ENCODE data around the gene OCSTAMP. TPM values are rescaled to one million over a fixed set of nuclear protein-coding genes. Genes with fewer than 3 reads are reported as not detected.

Gene OCSTAMP
- polyA plus RNA-seq, 1 donor (not counting 4 experiments of a cell fraction or from before 2014, with no cell fraction given): not detected

GRCh38 chr20:46558511-46558959 is 8.1 kb upstream of the OCSTAMP start:
- TF ChIP-seq EZH2 (IDR thresholded peaks at IDR 0.05; ENCODE audit: low read length) (no peak), CTCF (optimal IDR thresholded peaks at IDR 0.05 in 1 of 3, IDR thresholded peaks at IDR 0.05 in 1 of 3, conservative IDR thresholded peaks at IDR 0.05 in 1 of 3; ENCODE audit: extremely low read depth in 1 of 3, insufficient read depth in 2 of 3, low read length in 3 of 3) (no peak)
- Histone ChIP-seq H3K79me2 (ENCODE audit: control insufficient read depth, insufficient read depth, low read length) (no peaks in the 10 kb centered on the region), H3K4me1 (ENCODE audit: control insufficient read depth, extremely low read depth, insufficient read depth, low read length) (no peaks in the 10 kb centered on the region), H3K9me3 (ENCODE audit: control insufficient read depth, low read depth, low read length) (no peaks in the 10 kb centered on the region), H3K9ac (ENCODE audit: control insufficient read depth, extremely low read depth, insufficient read depth, low read length) (no peak overlapping the region), H3K27ac (ENCODE audit: control insufficient read depth, insufficient read depth, low read length) (no peak overlapping the region), H3K9me1 (ENCODE audit: control insufficient read depth, extremely low read depth, insufficient read depth, low read length) (no peaks in the 10 kb centered on the region), H4K20me1 (ENCODE audit: control insufficient read depth, extremely low read depth, insufficient read depth, low read length) (no peaks in the 10 kb centered on the region), H2AFZ (ENCODE audit: control insufficient read depth, low read length) (no peak overlapping the region), H3K4me2 (ENCODE audit: control insufficient read depth, extremely low read depth, insufficient read depth, low read depth, low read length) (no peak overlapping the region), H3K4me3 (ENCODE audit: control insufficient read depth in 2 of 3, extremely low read depth in 1 of 3, insufficient read depth in 2 of 3, low read depth in 1 of 3, low read length in 3 of 3) (no peak overlapping the region), H3K36me3 (ENCODE audit: control insufficient read depth in 2 of 2, extremely low read depth in 1 of 2, insufficient read depth in 2 of 2, low read length in 2 of 2) (no peaks in the 10 kb centered on the region), H3K27me3 (ENCODE audit: control insufficient read depth, extremely low read depth, insufficient read depth, low read length) (peaks cover 4% of the 10 kb centered on the region)
- no peak for FAIRE-seq
- dilution Hi-C loops (cut with MboI; ENCODE audit: extremely low pct_ligation_motif_present, low sequenced_read_pairs): no loop called here
- DNase-seq (ENCODE audit: low read depth, low spot score): peak; percentile 2

GRCh38 chr20:46557231-46557956 is 6.9 kb upstream of the OCSTAMP start:
- TF ChIP-seq EZH2 (IDR thresholded peaks at IDR 0.05; ENCODE audit: low read length) (no peak), CTCF (optimal IDR thresholded peaks at IDR 0.05 in 1 of 3, IDR thresholded peaks at IDR 0.05 in 1 of 3, conservative IDR thresholded peaks at IDR 0.05 in 1 of 3; ENCODE audit: extremely low read depth in 1 of 3, insufficient read depth in 2 of 3, low read length in 3 of 3) (no peak)
- H3K79me2 ChIP-seq (ENCODE audit: control insufficient read depth, insufficient read depth, low read length): no peaks in the 10 kb centered on the region
- no peak for FAIRE-seq

More at GRCh38 chr20:46557231-46557956, 6.9 kb upstream of the OCSTAMP start:
- H3K4me1 ChIP-seq (ENCODE audit: control insufficient read depth, extremely low read depth, insufficient read depth, low read length): no peaks in the 10 kb centered on the region
- no peaks in the 10 kb centered on the region for H3K9me1 ChIP-seq (ENCODE audit: control insufficient read depth, extremely low read depth, insufficient read depth, low read length)
- H3K4me3 ChIP-seq (ENCODE audit: control insufficient read depth in 2 of 3, extremely low read depth in 1 of 3, insufficient read depth in 2 of 3, low read depth in 1 of 3, low read length in 3 of 3): no peak overlapping the region
- H3K27me3 ChIP-seq (ENCODE audit: control insufficient read depth, extremely low read depth, insufficient read depth, low read length): peaks cover 4% of the 10 kb centered on the region
- no peak for DNase-seq (ENCODE audit: low read depth, low spot score)
- no peak overlapping the region for H3K9ac ChIP-seq (ENCODE audit: control insufficient read depth, extremely low read depth, insufficient read depth, low read length)
- dilution Hi-C loops (cut with MboI; ENCODE audit: extremely low pct_ligation_motif_present, low sequenced_read_pairs): no loop called here
- H3K4me2 ChIP-seq (ENCODE audit: control insufficient read depth, extremely low read depth, insufficient read depth, low read depth, low read length): no peak overlapping the region
- H2AFZ ChIP-seq (ENCODE audit: control insufficient read depth, low read length): no peak overlapping the region
- H4K20me1 ChIP-seq (ENCODE audit: control insufficient read depth, extremely low read depth, insufficient read depth, low read length): no peaks in the 10 kb centered on the region
- no peaks in the 10 kb centered on the region for H3K9me3 ChIP-seq (ENCODE audit: control insufficient read depth, low read depth, low read length)
- no peaks in the 10 kb centered on the region for H3K36me3 ChIP-seq (ENCODE audit: control insufficient read depth in 2 of 2, extremely low read depth in 1 of 2, insufficient read depth in 2 of 2, low read length in 2 of 2)
- no peak overlapping the region for H3K27ac ChIP-seq (ENCODE audit: control insufficient read depth, insufficient read depth, low read length)

All from keratinocyte (primary cell).